ENCODE results near the gene ITGB3BP. TPM values are rescaled to one million over a fixed set of nuclear protein-coding genes. Genes with fewer than 3 reads are reported as not detected.
"Not testable (repeated sequence)": the region's sequence is repeated elsewhere in the genome, so short reads cannot be mapped to it uniquely, and the experiment has no call there.

The ITGB3BP gene
- total RNA-seq, 1 experiment from 2014 or later, result 31.9 TPM

DNA sequence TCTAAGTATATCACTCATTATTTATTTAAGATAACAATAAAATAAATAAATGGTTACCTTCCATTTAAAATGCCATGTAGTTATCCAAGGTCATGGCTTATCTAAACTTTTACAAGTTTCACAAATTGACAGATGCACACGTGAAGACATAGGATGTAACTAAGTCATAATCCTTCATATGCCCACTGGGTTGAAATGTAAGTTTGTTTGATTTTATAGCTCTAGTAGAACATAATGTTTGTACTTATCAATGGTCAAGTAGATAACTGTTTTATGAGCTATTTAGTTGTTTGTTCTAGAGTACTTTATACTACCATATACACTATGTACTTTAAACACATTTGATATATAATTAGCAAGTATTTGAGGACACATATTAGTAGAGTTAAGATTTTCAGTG lies 43.0 kb downstream of the ITGB3BP start:
- H3K36me3 ChIP-seq (ENCODE audit: control insufficient read depth, insufficient read depth, low read length), result no peaks in the 10 kb centered on the region
- intact Hi-C loops (cut with micrococcal nuclease; ENCODE audit: unreplicated experiment) (no loop called here), in situ Hi-C loops (cut with HindIII; ENCODE audit: low pct_unique_long_range_greater_than_20kb, low sequenced_read_pairs) (no loop called here)
- H3K4me1 ChIP-seq (ENCODE audit: control insufficient read depth, insufficient read depth, low read length), result no peaks in the 10 kb centered on the region
- H3K9me3 ChIP-seq (ENCODE audit: control insufficient read depth, insufficient read depth, low read depth, low read length), result no peaks in the 10 kb centered on the region
- CTCF ChIA-PET, result no interaction called here
- TF ChIP-seq POLR2AphosphoS5 (IDR thresholded peaks at IDR 0.05; ENCODE audit: low read depth, low read length), result no peak
- TF ChIP-seq, protein P1, sequence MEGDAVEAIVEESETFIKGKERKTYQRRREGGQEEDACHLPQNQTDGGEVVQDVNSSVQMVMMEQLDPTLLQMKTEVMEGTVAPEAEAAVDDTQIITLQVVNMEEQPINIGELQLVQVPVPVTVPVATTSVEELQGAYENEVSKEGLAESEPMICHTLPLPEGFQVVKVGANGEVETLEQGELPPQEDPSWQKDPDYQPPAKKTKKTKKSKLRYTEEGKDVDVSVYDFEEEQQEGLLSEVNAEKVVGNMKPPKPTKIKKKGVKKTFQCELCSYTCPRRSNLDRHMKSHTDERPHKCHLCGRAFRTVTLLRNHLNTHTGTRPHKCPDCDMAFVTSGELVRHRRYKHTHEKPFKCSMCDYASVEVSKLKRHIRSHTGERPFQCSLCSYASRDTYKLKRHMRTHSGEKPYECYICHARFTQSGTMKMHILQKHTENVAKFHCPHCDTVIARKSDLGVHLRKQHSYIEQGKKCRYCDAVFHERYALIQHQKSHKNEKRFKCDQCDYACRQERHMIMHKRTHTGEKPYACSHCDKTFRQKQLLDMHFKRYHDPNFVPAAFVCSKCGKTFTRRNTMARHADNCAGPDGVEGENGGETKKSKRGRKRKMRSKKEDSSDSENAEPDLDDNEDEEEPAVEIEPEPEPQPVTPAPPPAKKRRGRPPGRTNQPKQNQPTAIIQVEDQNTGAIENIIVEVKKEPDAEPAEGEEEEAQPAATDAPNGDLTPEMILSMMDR (IDR thresholded peaks at IDR 0.05), result no peak
- no peak for TF ChIP-seq SIN3A (IDR thresholded peaks at IDR 0.05; ENCODE audit: borderline replicate concordance, insufficient read depth, low read depth, low read length)
- TF ChIP-seq TCF7L2 (IDR thresholded peaks at IDR 0.05; ENCODE audit: low read depth, low read length), result no peak
- TF ChIP-seq, protein P2, sequence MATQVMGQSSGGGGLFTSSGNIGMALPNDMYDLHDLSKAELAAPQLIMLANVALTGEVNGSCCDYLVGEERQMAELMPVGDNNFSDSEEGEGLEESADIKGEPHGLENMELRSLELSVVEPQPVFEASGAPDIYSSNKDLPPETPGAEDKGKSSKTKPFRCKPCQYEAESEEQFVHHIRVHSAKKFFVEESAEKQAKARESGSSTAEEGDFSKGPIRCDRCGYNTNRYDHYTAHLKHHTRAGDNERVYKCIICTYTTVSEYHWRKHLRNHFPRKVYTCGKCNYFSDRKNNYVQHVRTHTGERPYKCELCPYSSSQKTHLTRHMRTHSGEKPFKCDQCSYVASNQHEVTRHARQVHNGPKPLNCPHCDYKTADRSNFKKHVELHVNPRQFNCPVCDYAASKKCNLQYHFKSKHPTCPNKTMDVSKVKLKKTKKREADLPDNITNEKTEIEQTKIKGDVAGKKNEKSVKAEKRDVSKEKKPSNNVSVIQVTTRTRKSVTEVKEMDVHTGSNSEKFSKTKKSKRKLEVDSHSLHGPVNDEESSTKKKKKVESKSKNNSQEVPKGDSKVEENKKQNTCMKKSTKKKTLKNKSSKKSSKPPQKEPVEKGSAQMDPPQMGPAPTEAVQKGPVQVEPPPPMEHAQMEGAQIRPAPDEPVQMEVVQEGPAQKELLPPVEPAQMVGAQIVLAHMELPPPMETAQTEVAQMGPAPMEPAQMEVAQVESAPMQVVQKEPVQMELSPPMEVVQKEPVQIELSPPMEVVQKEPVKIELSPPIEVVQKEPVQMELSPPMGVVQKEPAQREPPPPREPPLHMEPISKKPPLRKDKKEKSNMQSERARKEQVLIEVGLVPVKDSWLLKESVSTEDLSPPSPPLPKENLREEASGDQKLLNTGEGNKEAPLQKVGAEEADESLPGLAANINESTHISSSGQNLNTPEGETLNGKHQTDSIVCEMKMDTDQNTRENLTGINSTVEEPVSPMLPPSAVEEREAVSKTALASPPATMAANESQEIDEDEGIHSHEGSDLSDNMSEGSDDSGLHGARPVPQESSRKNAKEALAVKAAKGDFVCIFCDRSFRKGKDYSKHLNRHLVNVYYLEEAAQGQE (IDR thresholded peaks at IDR 0.05; ENCODE audit: insufficient read depth in 1 of 2, low read depth in 2 of 2, low read length in 1 of 2), result no peak
- no peak for DNase-seq (ENCODE audit: low read depth, low spot score)
- no peak overlapping the region for H3K4me3 ChIP-seq (ENCODE audit: low read depth in 2 of 2, low read length in 2 of 2)
- H3K27ac ChIP-seq (ENCODE audit: low read length), result no peak overlapping the region
- H3K27me3 ChIP-seq (ENCODE audit: control insufficient read depth, insufficient read depth, low read length), result no peaks in the 10 kb centered on the region
- POLR2A ChIA-PET, result interaction anchor here (1.2 kb wide), 1 partner anchor 1234 kb away, joined by 5 read pairs; no protein-coding TSS in a partner anchor
- no TSS peak for BruUV-seq (replicated peaks)
- no peak for ATAC-seq

DNA sequence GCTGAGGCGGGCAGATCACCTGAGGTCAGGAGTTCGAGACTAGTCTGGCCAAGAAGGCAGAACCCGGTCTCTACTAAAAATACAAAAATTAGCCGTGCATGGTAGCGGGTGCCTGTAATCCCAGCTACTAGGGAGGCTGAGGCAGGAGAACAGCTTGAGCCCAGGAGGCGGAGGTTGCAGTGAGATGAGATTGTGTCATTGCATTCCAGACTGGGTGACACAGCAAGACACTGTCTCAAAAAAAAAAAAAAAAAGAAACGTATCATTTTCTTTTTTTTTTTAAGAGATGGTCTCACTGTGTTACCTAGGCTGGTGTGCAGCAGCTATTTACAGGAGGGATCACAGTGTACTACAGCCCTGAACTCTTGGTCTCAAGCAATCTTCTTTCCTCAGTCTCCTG lies 47.3 kb downstream of the ITGB3BP start:
- TF ChIP-seq POLR2AphosphoS5 (IDR thresholded peaks at IDR 0.05; ENCODE audit: low read depth, low read length), result no peak
- TF ChIP-seq SIN3A (IDR thresholded peaks at IDR 0.05; ENCODE audit: borderline replicate concordance, insufficient read depth, low read depth, low read length), result no peak
- TF ChIP-seq, protein P2 (IDR thresholded peaks at IDR 0.05; ENCODE audit: insufficient read depth in 1 of 2, low read depth in 2 of 2, low read length in 1 of 2), result no peak
- no peak for TF ChIP-seq TCF7L2 (IDR thresholded peaks at IDR 0.05; ENCODE audit: low read depth, low read length)
- TF ChIP-seq, protein P1 (IDR thresholded peaks at IDR 0.05), result no peak
- ATAC-seq (no peak), DNase-seq (ENCODE audit: low read depth, low spot score) (no peak)
- POLR2A ChIA-PET, result interaction anchor here (0.7 kb wide), 1 partner anchor 18 kb away, joined by 12 read pairs; no protein-coding TSS in a partner anchor
- CTCF ChIA-PET, result no interaction called here
- Histone ChIP-seq H3K36me3 (ENCODE audit: control insufficient read depth, insufficient read depth, low read length) (no peaks in the 10 kb centered on the region), H3K4me1 (ENCODE audit: control insufficient read depth, insufficient read depth, low read length) (no peaks in the 10 kb centered on the region), H3K27ac (ENCODE audit: low read length) (no peak overlapping the region), H3K27me3 (ENCODE audit: control insufficient read depth, insufficient read depth, low read length) (no peaks in the 10 kb centered on the region), H3K9me3 (ENCODE audit: control insufficient read depth, insufficient read depth, low read depth, low read length) (peaks cover under 1% of the 10 kb centered on the region; the same call in 1 of the 2 replicates), H3K4me3 (ENCODE audit: low read depth in 2 of 2, low read length in 2 of 2) (no peak overlapping the region)
- no TSS peak for BruUV-seq (replicated peaks)
- intact Hi-C loops (cut with micrococcal nuclease; ENCODE audit: unreplicated experiment), result no loop called here
- in situ Hi-C loops (cut with HindIII; ENCODE audit: low pct_unique_long_range_greater_than_20kb, low sequenced_read_pairs), result no loop called here

DNA sequence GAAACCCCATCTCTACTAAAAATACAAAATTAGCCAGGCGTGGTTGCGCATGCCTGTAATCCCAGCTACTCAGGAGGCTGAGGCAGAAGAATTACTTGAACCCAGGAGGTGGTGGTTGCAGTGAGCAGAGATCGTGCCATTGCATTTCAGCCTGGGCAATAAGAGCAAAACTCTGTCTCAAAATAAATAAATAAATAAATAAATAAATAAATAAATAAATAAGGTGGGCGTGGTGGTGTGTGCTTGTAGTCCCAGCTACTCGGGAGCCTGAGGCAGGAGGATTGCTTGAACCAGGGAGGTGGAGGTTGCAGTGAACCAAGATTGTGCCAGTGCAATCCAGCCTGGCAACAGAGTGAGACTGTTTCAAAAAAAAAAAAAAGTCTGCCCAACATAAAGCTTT lies 54.3 kb downstream of the ITGB3BP start:
- POLR2A ChIA-PET; H3K27ac ChIP-seq (ENCODE audit: low read length); CTCF ChIA-PET; BruUV-seq (replicated peaks); H3K4me3 ChIP-seq (ENCODE audit: low read depth in 2 of 2, low read length in 2 of 2); H3K27me3 ChIP-seq (ENCODE audit: control insufficient read depth, insufficient read depth, low read length); H3K9me3 ChIP-seq (ENCODE audit: control insufficient read depth, insufficient read depth, low read depth, low read length); H3K36me3 ChIP-seq (ENCODE audit: control insufficient read depth, insufficient read depth, low read length); in situ Hi-C loops (cut with HindIII; ENCODE audit: low pct_unique_long_range_greater_than_20kb, low sequenced_read_pairs); ATAC-seq; H3K4me1 ChIP-seq (ENCODE audit: control insufficient read depth, insufficient read depth, low read length); DNase-seq (ENCODE audit: low read depth, low spot score): not testable (repeated sequence)
- intact Hi-C loops (cut with micrococcal nuclease; ENCODE audit: unreplicated experiment), result loop anchor here (10.0 kb wide), 1 partner anchor 66 kb away; no protein-coding TSS in a partner anchor

All from Panc1 (cell line).